NT2/D1 (cell line): ENCODE measurements around the gene PLCB4.

Source experiments
- DNase-seq: peaks from one replicate; pipeline ENCODE4 v3.0.0-alpha.2; 2011; ENCODE audit warnings: low read depth, low spot score
- H3K27me3 ChIP-seq: 2 replicates; pipeline ENCODE4 v1.6.0; 2011; ENCODE audit warnings: mild to moderate bottlenecking; ENCODE audit not compliant: insufficient read length, insufficient read depth
- H3K36me3 ChIP-seq: 2 replicates; pipeline ENCODE4 v1.6.1; 2011; ENCODE audit warnings: mild to moderate bottlenecking, low read length, mixed read lengths; ENCODE audit not compliant: insufficient read depth, insufficient read length
- H3K4me1 ChIP-seq: 2 replicates; pipeline ENCODE4 v1.5.1; 2011; ENCODE audit not compliant: insufficient read depth, insufficient read length
- H3K4me3 ChIP-seq: 2 replicates; pipeline ENCODE4 v1.5.1; 2011; ENCODE audit warnings: low read depth; ENCODE audit not compliant: insufficient read length
- H3K9ac ChIP-seq: 2 replicates; pipeline ENCODE4 v1.6.0; 2011; ENCODE audit warnings: low read depth; ENCODE audit not compliant: insufficient read length
- H3K9me3 ChIP-seq: 2 replicates; pipeline ENCODE4 v1.5.1; 2011; ENCODE audit warnings: mild to moderate bottlenecking, low read length; ENCODE audit not compliant: insufficient read depth
- SUZ12 ChIP-seq: IDR thresholded peaks from 2 replicates; pipeline ENCODE4 v1.6.1; 2011; ENCODE audit not compliant: insufficient read length, insufficient read depth; ENCODE audit errors: extremely low read depth
- YY1 ChIP-seq: IDR thresholded peaks from 2 replicates; pipeline ENCODE4 v1.6.1; 2011; ENCODE audit not compliant: insufficient read length, insufficient read depth
- ZNF274 ChIP-seq: IDR thresholded peaks from 2 replicates; pipeline ENCODE4 v1.6.1; 2011; ENCODE audit warnings: mild to moderate bottlenecking, low read depth, low read length

PLCB4 gene

GRCh38 chr20:9114709-9115108, 45.8 kb downstream of the PLCB4 start:
- no peaks in the 10 kb centered on the region for H3K9me3 ChIP-seq
- no peak overlapping the region for H3K4me3 ChIP-seq
- H3K27me3 ChIP-seq = no peaks in the 10 kb centered on the region
- TF ChIP-seq SUZ12 (no peak), YY1 (no peak), ZNF274 (no peak)
- no peaks in the 10 kb centered on the region for H3K36me3 ChIP-seq
- no peaks in the 10 kb centered on the region for H3K4me1 ChIP-seq
- H3K9ac ChIP-seq = no peak overlapping the region
- DNase-seq = no peak

- H3K9me3 ChIP-seq = no peaks in the 10 kb centered on the region
- DNase-seq = no peak
- H3K9ac ChIP-seq = no peak overlapping the region
- H3K4me1 ChIP-seq = no peaks in the 10 kb centered on the region
- no peaks in the 10 kb centered on the region for H3K36me3 ChIP-seq
- H3K4me3 ChIP-seq = no peak overlapping the region
- H3K27me3 ChIP-seq = no peaks in the 10 kb centered on the region
- TF ChIP-seq SUZ12 (no peak), YY1 (no peak), ZNF274 (no peak)
These were observed 48.7 kb downstream of the PLCB4 start for GRCh38 chr20:9117548-9117947.

GRCh38 chr20:9119776-9120175, 50.9 kb downstream of the PLCB4 start:
- Histone ChIP-seq H3K4me3 (no peak overlapping the region), H3K36me3 (no peaks in the 10 kb centered on the region), H3K9me3 (no peaks in the 10 kb centered on the region), H3K9ac (no peak overlapping the region), H3K4me1 (no peaks in the 10 kb centered on the region), H3K27me3 (no peaks in the 10 kb centered on the region)
- no peak for TF ChIP-seq YY1
- no peak for TF ChIP-seq SUZ12
- TF ChIP-seq ZNF274 = no peak
- DNase-seq = no peak

DNA sequence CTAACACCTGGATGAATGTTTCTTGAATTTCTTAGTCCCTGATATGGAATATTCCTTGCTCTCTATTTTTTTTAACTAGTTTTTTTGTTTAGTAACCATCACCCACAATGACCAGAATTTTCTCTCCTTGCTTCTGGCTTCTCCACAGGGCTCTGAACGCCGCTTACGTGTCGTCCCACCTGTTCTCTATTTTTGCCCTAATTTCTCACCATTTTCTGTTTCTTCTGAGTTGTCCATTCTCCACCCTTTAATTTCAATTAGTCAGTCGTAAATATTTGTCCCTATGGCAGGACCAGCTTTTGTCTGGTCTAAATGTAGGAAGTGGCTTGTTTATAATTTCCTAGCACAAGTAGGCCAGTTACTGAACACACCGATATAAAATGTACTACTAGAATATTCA, 52.3 kb downstream of the PLCB4 start:
- TF ChIP-seq ZNF274 (no peak), SUZ12 (no peak), YY1 (no peak)
- no peak overlapping the region for H3K9ac ChIP-seq
- H3K9me3 ChIP-seq = no peaks in the 10 kb centered on the region
- no peaks in the 10 kb centered on the region for H3K27me3 ChIP-seq
- H3K4me1 ChIP-seq = no peaks in the 10 kb centered on the region
- no peak overlapping the region for H3K4me3 ChIP-seq
- DNase-seq = no peak
- H3K36me3 ChIP-seq = no peaks in the 10 kb centered on the region

- Histone ChIP-seq H3K4me3 (no peak overlapping the region), H3K9ac (no peak overlapping the region), H3K9me3 (no peaks in the 10 kb centered on the region), H3K4me1 (no peaks in the 10 kb centered on the region), H3K36me3 (no peaks in the 10 kb centered on the region), H3K27me3 (no peaks in the 10 kb centered on the region)
- TF ChIP-seq YY1 (no peak), SUZ12 (no peak), ZNF274 (no peak)
- no peak for DNase-seq
These were observed 53.7 kb downstream of the PLCB4 start for GRCh38 chr20:9122571-9122970.

GRCh38 chr20:9126527-9126926, 57.6 kb downstream of the PLCB4 start:
- Histone ChIP-seq H3K9me3 (peaks cover 8% of the 10 kb centered on the region; the same call in 1 of the 2 replicates), H3K9ac (no peak overlapping the region), H3K4me3 (no peak overlapping the region), H3K4me1 (no peaks in the 10 kb centered on the region), H3K27me3 (no peaks in the 10 kb centered on the region), H3K36me3 (no peaks in the 10 kb centered on the region)
- DNase-seq = no peak
- no peak for TF ChIP-seq ZNF274
- no peak for TF ChIP-seq SUZ12
- TF ChIP-seq YY1 = no peak

DNA sequence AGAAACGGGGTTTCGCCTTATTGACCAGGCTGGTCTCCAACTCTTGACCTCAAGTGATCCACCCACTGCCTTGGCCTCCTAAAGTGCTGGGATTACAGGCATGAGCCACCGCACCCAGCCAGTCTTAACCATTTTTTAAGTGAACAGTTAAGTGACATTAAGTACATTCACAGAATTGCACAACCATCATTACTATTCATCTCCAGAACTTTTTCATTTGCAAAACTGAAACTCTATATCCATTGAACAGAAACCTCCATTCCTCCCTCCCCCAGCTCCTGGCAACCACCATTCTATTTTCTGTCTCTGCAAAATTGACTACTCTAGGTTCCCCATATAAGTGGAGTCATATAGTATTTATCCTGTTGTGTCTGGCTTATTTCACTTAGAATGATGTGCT, 59.7 kb downstream of the PLCB4 start:
- TF ChIP-seq YY1 = no peak
- no peak for TF ChIP-seq ZNF274
- no peak for TF ChIP-seq SUZ12
- H3K9ac ChIP-seq = no peak overlapping the region
- H3K36me3 ChIP-seq = no peaks in the 10 kb centered on the region
- DNase-seq = no peak
- H3K4me1 ChIP-seq = no peaks in the 10 kb centered on the region
- H3K4me3 ChIP-seq = no peak overlapping the region
- H3K27me3 ChIP-seq = no peaks in the 10 kb centered on the region
- H3K9me3 ChIP-seq = peaks cover 17% of the 10 kb centered on the region; the same call in 1 of the 2 replicates

- Histone ChIP-seq H3K27me3 (no peaks in the 10 kb centered on the region), H3K9me3 (peaks cover 17% of the 10 kb centered on the region; the same call in 1 of the 2 replicates), H3K36me3 (no peaks in the 10 kb centered on the region), H3K4me1 (no peaks in the 10 kb centered on the region), H3K9ac (no peak overlapping the region), H3K4me3 (no peak overlapping the region)
- DNase-seq = no peak
- TF ChIP-seq SUZ12 (no peak), ZNF274 (no peak), YY1 (no peak)
These were observed 60.9 kb downstream of the PLCB4 start for GRCh38 chr20:9129756-9130155.
